GM19397 (cell line): ENCODE data around the gene NPTN.
A peak's percentile ranks its signal among the peaks of the same experiment; 100 is the strongest.

ENCODE experiments used
- ATAC-seq: cut with Tn5 transposase; IDR thresholded peaks from one replicate; pipeline ENCODE4 v1.9.1; 2021; ENCODE audit warnings: mild to moderate bottlenecking, moderate library complexity; ENCODE audit not compliant: unreplicated experiment

Gene NPTN

GRCh38 chr15:73632670-73633058 lies 525 bp downstream of the NPTN start:
- ATAC-seq: peak; percentile 2

GRCh38 chr15:73631915-73632669 lies 1.1 kb downstream of the NPTN start:
- no peak for ATAC-seq

GRCh38 chr15:73630921-73631362 lies 2.2 kb downstream of the NPTN start:
- no peak for ATAC-seq

GRCh38 chr15:73629798-73630429 lies 3.3 kb downstream of the NPTN start:
- ATAC-seq: no peak

- no peak for ATAC-seq
These were observed 4.0 kb downstream of the NPTN start for GRCh38 chr15:73628976-73629797.

GRCh38 chr15:73628102-73628501 lies 5.1 kb downstream of the NPTN start:
- no peak for ATAC-seq

- no peak for ATAC-seq
These were observed 7.1 kb downstream of the NPTN start for GRCh38 chr15:73626072-73626471.

GRCh38 chr15:73624530-73624929 lies 8.7 kb downstream of the NPTN start:
- no peak for ATAC-seq

GRCh38 chr15:73621286-73621826 lies 11.8 kb downstream of the NPTN start:
- ATAC-seq: no peak

- ATAC-seq: no peak
These were observed 13.1 kb downstream of the NPTN start for GRCh38 chr15:73620078-73620477.

- no peak for ATAC-seq
These were observed 15.3 kb downstream of the NPTN start for GRCh38 chr15:73617913-73618312.

GRCh38 chr15:73617301-73617831 lies 15.8 kb downstream of the NPTN start:
- ATAC-seq: no peak

- ATAC-seq: no peak
These were observed 24.2 kb downstream of the NPTN start for GRCh38 chr15:73608941-73609340.

- no peak for ATAC-seq
These were observed 24.7 kb downstream of the NPTN start for GRCh38 chr15:73608475-73608874.

- no peak for ATAC-seq
These were observed 25.3 kb downstream of the NPTN start for GRCh38 chr15:73607843-73608242.

GRCh38 chr15:73607405-73607804 lies 25.8 kb downstream of the NPTN start:
- no peak for ATAC-seq

GRCh38 chr15:73605759-73606436 lies 27.3 kb downstream of the NPTN start:
- ATAC-seq: no peak

GRCh38 chr15:73604477-73604876 lies 28.7 kb downstream of the NPTN start:
- no peak for ATAC-seq

- no peak for ATAC-seq
These were observed 30.2 kb downstream of the NPTN start for GRCh38 chr15:73602992-73603391.

- ATAC-seq: no peak
These were observed 30.7 kb downstream of the NPTN start for GRCh38 chr15:73602446-73602843.
